Lung (tissue), 12 donors: ENCODE data around the gene ARHGAP8. TPM values are rescaled to one million over a fixed set of nuclear protein-coding genes. Genes with fewer than 3 reads are reported as not detected.

Experiments used
- ATAC-seq: fragments of 200-7000 bp; cut with Tn5 transposase; one replicate; pipeline ENCODE4 v1.9.1; 2020; ENCODE audit warnings: moderate number of reproducible peaks; ENCODE audit not compliant: insufficient read depth, low FRiP score
- DNase-seq, 3 donors: peaks; one replicate each; pipeline ENCODE4 v3.0.0-alpha.2; 2013 to 2017
- H3K27ac ChIP-seq, 2 donors: one replicate each; pipeline ENCODE4 v1.5.1; 2013; ENCODE audit warnings: mild to moderate bottlenecking in 2 of 2, moderate library complexity in 2 of 2, control low read depth in 1 of 2, inconsistent platforms in 1 of 2, low read depth in 1 of 2, low read length in 1 of 2
- H3K27me3 ChIP-seq, 3 donors: one replicate each; pipeline ENCODE4 v1.5.1; 2013; ENCODE audit warnings: low read length in 2 of 3; ENCODE audit not compliant: control insufficient read depth in 3 of 3, insufficient read depth in 3 of 3
- H3K36me3 ChIP-seq, 4 donors: one replicate each; pipeline ENCODE4 v1.5.1; 2013; ENCODE audit warnings: low read length in 4 of 4, mild to moderate bottlenecking in 1 of 4, moderate library complexity in 1 of 4; ENCODE audit not compliant: control insufficient read depth in 4 of 4, insufficient read depth in 4 of 4
- H3K4me1 ChIP-seq, 5 donors: one replicate each; pipeline ENCODE4 v1.5.1; 2013; ENCODE audit warnings: low read length in 5 of 5, mild to moderate bottlenecking in 2 of 5, moderate library complexity in 1 of 5; ENCODE audit not compliant: control insufficient read depth in 5 of 5, insufficient read depth in 5 of 5
- H3K4me3 ChIP-seq: one replicate; pipeline ENCODE4 v1.5.1; 2013; ENCODE audit warnings: mild to moderate bottlenecking, control low read depth, moderate library complexity
- H3K9ac ChIP-seq, 2 donors: one replicate each; pipeline ENCODE4 v1.5.1; 2013; ENCODE audit warnings: low read length in 2 of 2, control low read depth in 1 of 2; ENCODE audit not compliant: insufficient read depth in 1 of 2
- H3K9me3 ChIP-seq, 4 donors: one replicate each; pipeline ENCODE4 v1.5.1; 2013; ENCODE audit warnings: low read length in 3 of 4, mild to moderate bottlenecking in 1 of 4, moderate library complexity in 1 of 4; ENCODE audit not compliant: control insufficient read depth in 4 of 4, insufficient read depth in 3 of 4
- WGBS, 2 donors: extraction: QIAGEN DNeasy Blood & Tissue Kit; methylation state at CpG; one replicate each; pipeline ENCODE4 v1.1.7; 2013; 5-methylcytosine and 5-hydroxymethylcytosine counted together
- polyA plus RNA-seq, 2 donors: library from polyadenylated mRNA; stranded (reverse); fragments of 200-250 nt; gene quantifications; one replicate each; pipeline ENCODE4 v1.2.1, GENCODE V29; 2013
- total RNA-seq, 2 donors: library from RNA; depleted of rRNA in 1 of 2; stranded (reverse); fragments of >200 nt in 1 of 2; gene quantifications; one replicate each; pipeline ENCODE4 v1.2.1, GENCODE V29; 2014 to 2021
- TF ChIP-seq, protein P1 (sequence below): IDR thresholded peaks from 2 replicates; pipeline ENCODE4 v1.5.1; 2012; ENCODE audit warnings: mild to moderate bottlenecking; ENCODE audit errors: control extremely low read depth, extremely low read depth
- donor health status: control.
- donor health status: control.
- donor health status: Bipolar disorder and iron deficiency.
- donor health status: healthy.
- donor health status: DM: yes; HTN: yes; CAD: no.

Gene ARHGAP8
- total and polyA plus RNA-seq, 4 donors = 6.8 to 21.6 (median 16.5) TPM

DNA sequence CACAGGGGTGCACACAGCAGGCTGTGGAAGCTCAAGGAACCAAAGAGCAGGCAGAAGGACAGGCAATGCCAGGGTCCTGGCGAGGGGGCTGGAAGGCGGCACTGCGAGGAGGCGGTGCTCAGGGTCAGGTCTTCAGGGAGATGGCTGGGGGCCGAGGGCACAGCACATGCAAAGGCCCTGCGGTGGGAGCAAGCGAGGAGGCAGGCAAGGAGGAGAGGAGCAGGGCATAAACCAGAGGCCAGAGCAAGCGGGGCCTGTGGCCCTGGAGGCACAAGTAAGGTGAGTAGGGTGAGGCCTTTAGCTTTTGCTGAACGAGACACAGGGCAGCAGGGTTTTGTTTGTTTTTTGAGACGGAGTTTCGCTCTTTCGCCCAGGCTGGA, 126.9 kb downstream of the ARHGAP8 start:
- TF ChIP-seq, protein P1, sequence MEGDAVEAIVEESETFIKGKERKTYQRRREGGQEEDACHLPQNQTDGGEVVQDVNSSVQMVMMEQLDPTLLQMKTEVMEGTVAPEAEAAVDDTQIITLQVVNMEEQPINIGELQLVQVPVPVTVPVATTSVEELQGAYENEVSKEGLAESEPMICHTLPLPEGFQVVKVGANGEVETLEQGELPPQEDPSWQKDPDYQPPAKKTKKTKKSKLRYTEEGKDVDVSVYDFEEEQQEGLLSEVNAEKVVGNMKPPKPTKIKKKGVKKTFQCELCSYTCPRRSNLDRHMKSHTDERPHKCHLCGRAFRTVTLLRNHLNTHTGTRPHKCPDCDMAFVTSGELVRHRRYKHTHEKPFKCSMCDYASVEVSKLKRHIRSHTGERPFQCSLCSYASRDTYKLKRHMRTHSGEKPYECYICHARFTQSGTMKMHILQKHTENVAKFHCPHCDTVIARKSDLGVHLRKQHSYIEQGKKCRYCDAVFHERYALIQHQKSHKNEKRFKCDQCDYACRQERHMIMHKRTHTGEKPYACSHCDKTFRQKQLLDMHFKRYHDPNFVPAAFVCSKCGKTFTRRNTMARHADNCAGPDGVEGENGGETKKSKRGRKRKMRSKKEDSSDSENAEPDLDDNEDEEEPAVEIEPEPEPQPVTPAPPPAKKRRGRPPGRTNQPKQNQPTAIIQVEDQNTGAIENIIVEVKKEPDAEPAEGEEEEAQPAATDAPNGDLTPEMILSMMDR = no peak
- Histone ChIP-seq H3K27me3 (no peaks in the 10 kb centered on the region), H3K36me3 (no peaks in the 10 kb centered on the region), H3K4me3 (no peak overlapping the region), H3K9me3 (peaks cover 0 to 5% (median 0%) of the 10 kb centered on the region in 4 donors), H3K4me1 (no peaks in the 10 kb centered on the region), H3K9ac (no peak overlapping the region), H3K27ac (no peak overlapping the region)
- ATAC-seq = no peak
- no peak for DNase-seq
- WGBS, 2 donors = 88 to 92% methylated on average over 12 of the region's 12 CpGs

DNA sequence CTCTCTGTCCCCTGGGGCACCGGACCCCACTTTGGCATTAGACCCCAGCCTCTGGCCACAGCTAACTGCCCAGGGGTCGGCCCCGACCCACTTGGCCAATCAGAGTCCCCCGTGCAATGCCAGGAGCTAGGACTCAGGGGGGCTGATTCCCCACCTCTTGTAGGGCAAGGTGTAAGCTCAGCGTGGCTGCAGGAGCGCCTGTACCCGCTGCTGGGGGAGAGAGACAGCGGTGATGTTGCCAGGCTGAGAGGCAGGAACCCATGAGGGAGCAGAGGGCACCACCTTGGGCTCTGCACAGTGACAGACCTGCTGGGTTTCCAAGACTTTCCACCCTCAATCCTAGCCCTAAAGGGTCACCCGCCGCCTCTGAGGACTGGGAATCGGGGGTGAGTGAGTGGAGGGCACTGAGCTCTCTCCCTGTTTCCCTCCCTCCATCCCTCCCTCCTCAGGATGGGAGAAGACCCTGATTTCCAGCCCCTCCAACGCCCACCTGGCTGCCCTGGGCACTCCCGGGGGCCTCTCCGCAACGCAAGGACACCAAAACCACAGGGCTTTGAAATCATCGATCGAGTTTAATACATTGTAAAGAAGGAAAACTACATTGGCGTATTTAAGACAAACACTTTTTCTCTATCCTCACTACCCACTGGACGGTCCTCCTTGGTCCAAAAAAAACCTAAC, 128.4 kb downstream of the ARHGAP8 start:
- Histone ChIP-seq H3K4me3 (no peak overlapping the region), H3K4me1 (no peaks in the 10 kb centered on the region), H3K9me3 (peaks cover 0 to 5% (median 0%) of the 10 kb centered on the region in 4 donors), H3K36me3 (no peaks in the 10 kb centered on the region), H3K9ac (no peak overlapping the region), H3K27ac (no peak overlapping the region), H3K27me3 (no peaks in the 10 kb centered on the region)
- DNase-seq = no peak
- TF ChIP-seq, protein P1 = no peak
- ATAC-seq = no peak
- WGBS, 2 donors = 89 to 91% methylated on average over 19 of the region's 19 CpGs

DNA sequence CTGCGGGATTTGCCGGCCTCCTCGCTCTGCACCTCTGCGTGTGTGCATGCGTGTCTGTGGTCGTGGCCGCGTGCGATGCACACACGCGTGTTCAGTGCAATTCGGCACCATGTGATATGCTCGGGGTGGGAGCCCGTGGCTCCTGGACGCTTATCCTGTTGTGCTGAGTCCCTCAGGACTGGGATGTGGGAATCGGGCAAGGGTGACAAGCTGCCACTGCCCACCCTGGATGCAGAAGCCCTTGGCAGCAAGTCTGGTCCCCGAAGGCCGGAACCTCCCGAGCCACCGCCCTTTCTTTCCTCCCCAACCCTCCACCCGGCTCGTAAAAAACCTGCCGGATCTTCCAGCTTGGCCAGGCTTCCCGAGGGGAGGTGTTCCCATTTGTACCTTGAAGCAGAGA, 129.2 kb downstream of the ARHGAP8 start:
- no peak for ATAC-seq
- Histone ChIP-seq H3K4me3 (no peak overlapping the region), H3K27me3 (no peaks in the 10 kb centered on the region), H3K27ac (no peak overlapping the region), H3K9me3 (peaks cover 0 to 5% (median 0%) of the 10 kb centered on the region in 4 donors), H3K4me1 (no peaks in the 10 kb centered on the region), H3K9ac (no peak overlapping the region), H3K36me3 (no peaks in the 10 kb centered on the region)
- 83 to 93% methylated on average over 24 of the region's 24 CpGs for WGBS, 2 donors
- no peak for DNase-seq
- TF ChIP-seq, protein P1 = no peak
